Neural progenitor cell (in vitro differentiated cells): ENCODE measurements around the gene PTGDR. TPM values are rescaled to one million over a fixed set of nuclear protein-coding genes. Genes with fewer than 3 reads are reported as not detected.

Source experiments
- DNase-seq: peaks from one replicate; pipeline ENCODE4 v3.0.0-alpha.2; 2016; ENCODE audit warnings: low spot score
- H2AFZ ChIP-seq: fragments of 200-600 bp; sonication (generic); replicated peaks from 2 replicates; pipeline ENCODE4 v1.6.1; 2016; ENCODE audit warnings: antibody characterized with exemption
- H3F3A ChIP-seq: fragments of 200-600 bp; sonication (generic); 2 replicates; pipeline ENCODE4 v1.6.1; 2016; ENCODE audit warnings: antibody characterized with exemption, low read depth
- H3K27ac ChIP-seq: fragments of 200-600 bp; sonication (generic); 2 replicates; pipeline ENCODE4 v1.5.1; 2016; ENCODE audit warnings: mild to moderate bottlenecking
- H3K27me3 ChIP-seq: fragments of 200-600 bp; sonication (generic); 2 replicates; pipeline ENCODE4 v1.6.1; 2016; ENCODE audit warnings: mild to moderate bottlenecking, moderate library complexity
- H3K36me3 ChIP-seq: fragments of 200-600 bp; sonication (generic); 2 replicates; pipeline ENCODE4 v1.5.1; 2016
- H3K4me1 ChIP-seq: fragments of 200-600 bp; sonication (generic); 2 replicates; pipeline ENCODE4 v1.6.1; 2016; ENCODE audit warnings: mixed run types
- H3K4me2 ChIP-seq: fragments of 200-600 bp; sonication (generic); 2 replicates; pipeline ENCODE4 v1.6.1; 2016
- H3K4me3 ChIP-seq: fragments of 200-600 bp; sonication (generic); 2 replicates; pipeline ENCODE4 v1.5.1; 2016
- H3K79me2 ChIP-seq: fragments of 200-600 bp; sonication (generic); 2 replicates; pipeline ENCODE4 v1.6.1; 2016; ENCODE audit warnings: low read depth
- H3K9ac ChIP-seq: fragments of 200-600 bp; sonication (generic); 2 replicates; pipeline ENCODE4 v1.6.1; 2016
- H3K9me3 ChIP-seq: fragments of 200-600 bp; sonication (generic); 2 replicates; pipeline ENCODE4 v1.5.1; 2016; ENCODE audit warnings: low read depth
- H4K20me1 ChIP-seq: fragments of 200-600 bp; sonication (generic); 2 replicates; pipeline ENCODE4 v1.6.1; 2016; ENCODE audit warnings: low read depth
- H3K27ac Mint-ChIP-seq: 3 replicates; pipeline ENCODE4 v1.8.0; 2021; ENCODE audit warnings: mixed read lengths
- H3K27me3 Mint-ChIP-seq: 2 replicates; pipeline ENCODE4 v1.8.0; 2022; ENCODE audit warnings: low read depth, mild to moderate bottlenecking, inconsistent platforms, moderate library complexity, mixed read lengths; ENCODE audit not compliant: insufficient read depth
- H3K36me3 Mint-ChIP-seq: 3 replicates; pipeline ENCODE4 v1.8.0; 2021; ENCODE audit warnings: mixed read lengths
- H3K4me1 Mint-ChIP-seq: 3 replicates; pipeline ENCODE4 v1.8.0; 2021; ENCODE audit warnings: mixed read lengths
- H3K4me3 Mint-ChIP-seq: 3 replicates; pipeline ENCODE4 v1.8.0; 2021; ENCODE audit warnings: mild to moderate bottlenecking, moderate library complexity, mixed read lengths
- H3K9me3 Mint-ChIP-seq: 3 replicates; pipeline ENCODE4 v1.8.0; 2020; ENCODE audit warnings: mixed read lengths
- EZH2 ChIP-seq: fragments of 200-600 bp; sonication (generic); IDR thresholded peaks from 2 replicates; pipeline ENCODE4 v1.6.1; 2017; ENCODE audit warnings: antibody characterized with exemption, mild to moderate bottlenecking, moderate library complexity
- EZH2phosphoT487 ChIP-seq: fragments of 200-600 bp; sonication (generic); IDR thresholded peaks from 2 replicates; pipeline ENCODE4 v1.6.1; 2017; ENCODE audit warnings: antibody characterized with exemption
- total RNA-seq: library from RNA; depleted of rRNA; stranded (reverse); fragments of >200 nt; gene quantifications from 2 replicates; pipeline ENCODE4 v1.2.3, GENCODE V29; 2015; ENCODE audit warnings: low replicate concordance
- TF ChIP-seq, protein P1 (sequence below): fragments of 200-600 bp; sonication (generic); IDR thresholded peaks from 2 replicates; pipeline ENCODE4 v1.5.1; 2017; ENCODE audit warnings: antibody characterized with exemption, mild to moderate bottlenecking

The PTGDR gene
- total RNA-seq, 1 donor from 2014 or later = 0.58 TPM

DNA sequence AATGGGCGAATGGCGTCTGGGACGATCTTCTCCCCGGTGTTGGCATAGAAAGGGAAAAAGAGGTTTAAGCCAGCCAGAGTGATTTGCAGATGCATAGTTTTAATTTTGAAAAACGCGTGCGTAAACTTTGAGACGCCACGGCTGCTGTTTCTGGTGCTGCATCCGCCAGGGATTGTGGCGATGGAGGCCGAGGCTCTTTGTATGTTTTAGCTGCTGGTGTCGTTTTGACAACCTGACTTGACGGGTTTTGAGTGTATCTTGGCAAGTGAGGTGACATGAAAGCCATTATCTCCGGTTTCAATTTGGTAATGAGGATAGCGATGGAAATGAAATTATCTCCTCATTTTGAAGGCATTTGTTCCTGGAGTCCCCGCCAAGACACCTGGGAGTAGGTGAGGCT, 1.6 kb downstream of the PTGDR start:
- peaks cover 11% of the 10 kb centered on the region for H3K4me1 Mint-ChIP-seq
- H3K4me3 ChIP-seq = peak overlapping the region; percentile 63
- no peaks in the 10 kb centered on the region for H3K36me3 Mint-ChIP-seq
- no peaks in the 10 kb centered on the region for H3F3A ChIP-seq
- no peak for DNase-seq
- H3K79me2 ChIP-seq = no peaks in the 10 kb centered on the region
- H4K20me1 ChIP-seq = no peaks in the 10 kb centered on the region
- TF ChIP-seq EZH2 (no peak), EZH2phosphoT487 (no peak)
- TF ChIP-seq, protein P1, sequence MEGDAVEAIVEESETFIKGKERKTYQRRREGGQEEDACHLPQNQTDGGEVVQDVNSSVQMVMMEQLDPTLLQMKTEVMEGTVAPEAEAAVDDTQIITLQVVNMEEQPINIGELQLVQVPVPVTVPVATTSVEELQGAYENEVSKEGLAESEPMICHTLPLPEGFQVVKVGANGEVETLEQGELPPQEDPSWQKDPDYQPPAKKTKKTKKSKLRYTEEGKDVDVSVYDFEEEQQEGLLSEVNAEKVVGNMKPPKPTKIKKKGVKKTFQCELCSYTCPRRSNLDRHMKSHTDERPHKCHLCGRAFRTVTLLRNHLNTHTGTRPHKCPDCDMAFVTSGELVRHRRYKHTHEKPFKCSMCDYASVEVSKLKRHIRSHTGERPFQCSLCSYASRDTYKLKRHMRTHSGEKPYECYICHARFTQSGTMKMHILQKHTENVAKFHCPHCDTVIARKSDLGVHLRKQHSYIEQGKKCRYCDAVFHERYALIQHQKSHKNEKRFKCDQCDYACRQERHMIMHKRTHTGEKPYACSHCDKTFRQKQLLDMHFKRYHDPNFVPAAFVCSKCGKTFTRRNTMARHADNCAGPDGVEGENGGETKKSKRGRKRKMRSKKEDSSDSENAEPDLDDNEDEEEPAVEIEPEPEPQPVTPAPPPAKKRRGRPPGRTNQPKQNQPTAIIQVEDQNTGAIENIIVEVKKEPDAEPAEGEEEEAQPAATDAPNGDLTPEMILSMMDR = no peak
- H3K27me3 Mint-ChIP-seq = peaks cover 47% of the 10 kb centered on the region
- peak overlapping the region; percentile 94 for H3K4me2 ChIP-seq
- H3K36me3 ChIP-seq = no peaks in the 10 kb centered on the region
- no peaks in the 10 kb centered on the region for H3K4me1 ChIP-seq
- peak overlapping the region; percentile 83 for H3K4me3 Mint-ChIP-seq
- no peak overlapping the region for H3K27ac ChIP-seq
- H3K9me3 ChIP-seq = no peaks in the 10 kb centered on the region
- H3K27me3 ChIP-seq = peaks cover 63% of the 10 kb centered on the region
- H2AFZ ChIP-seq = no peak overlapping the region
- H3K9me3 Mint-ChIP-seq = peaks cover 2% of the 10 kb centered on the region
- no peak overlapping the region for H3K9ac ChIP-seq
- no peak overlapping the region for H3K27ac Mint-ChIP-seq

DNA sequence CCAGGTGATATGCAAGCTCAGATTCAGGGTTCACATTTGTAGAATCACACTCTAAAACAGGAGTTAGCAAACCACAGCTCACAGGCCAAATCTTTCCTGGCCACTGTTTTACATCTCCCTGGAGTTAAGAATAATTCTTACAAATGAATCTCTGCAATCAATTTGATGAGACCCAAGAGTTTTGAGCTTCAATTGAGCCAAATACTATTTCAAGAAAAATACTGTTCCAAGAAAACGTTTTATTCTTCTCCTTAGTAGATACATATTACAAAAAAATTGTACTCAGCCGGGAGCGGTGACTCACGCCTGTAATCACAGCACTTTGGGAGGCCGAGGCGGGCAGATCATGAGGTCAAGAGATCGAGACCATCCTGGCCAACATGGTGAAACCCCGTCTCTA, 2.5 kb downstream of the PTGDR start:
- Histone ChIP-seq H3F3A (no peaks in the 10 kb centered on the region), H3K4me3 (no peak overlapping the region), H3K4me2 (no peak overlapping the region), H4K20me1 (no peaks in the 10 kb centered on the region), H3K27me3 (peaks cover 62% of the 10 kb centered on the region), H3K36me3 (no peaks in the 10 kb centered on the region), H3K9me3 (no peaks in the 10 kb centered on the region), H2AFZ (no peak overlapping the region), H3K4me1 (no peaks in the 10 kb centered on the region), H3K79me2 (no peaks in the 10 kb centered on the region), H3K9ac (no peak overlapping the region), H3K27ac (no peak overlapping the region)
- H3K27me3 Mint-ChIP-seq = peaks cover 44% of the 10 kb centered on the region
- H3K9me3 Mint-ChIP-seq = peaks cover 2% of the 10 kb centered on the region
- DNase-seq = no peak
- TF ChIP-seq EZH2 (no peak), EZH2phosphoT487 (no peak)
- TF ChIP-seq, protein P1 = no peak
- H3K36me3 Mint-ChIP-seq = no peaks in the 10 kb centered on the region
- no peak overlapping the region for H3K4me3 Mint-ChIP-seq
- H3K4me1 Mint-ChIP-seq = peaks cover 11% of the 10 kb centered on the region
- H3K27ac Mint-ChIP-seq = no peak overlapping the region

DNA sequence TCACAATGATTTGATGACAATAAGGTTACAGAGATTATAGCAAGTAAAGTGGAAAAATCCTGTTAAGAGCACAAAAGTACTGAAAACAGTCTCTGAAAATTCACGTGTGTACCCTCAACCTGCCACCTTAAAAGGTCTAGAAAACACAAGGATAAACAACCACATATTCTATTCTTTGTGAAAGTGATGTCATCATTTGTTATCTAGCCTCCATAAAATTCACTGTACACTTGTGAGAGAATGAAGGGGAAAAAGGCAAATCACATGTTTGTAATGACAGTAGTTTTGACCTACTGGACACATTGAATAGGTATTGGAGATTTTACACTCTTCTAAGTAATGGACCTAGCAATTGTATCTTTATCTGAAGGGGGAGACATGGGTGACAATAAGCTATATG, 4.0 kb downstream of the PTGDR start:
- H3K36me3 Mint-ChIP-seq = no peaks in the 10 kb centered on the region
- Histone ChIP-seq H4K20me1 (no peaks in the 10 kb centered on the region), H3K9ac (no peak overlapping the region), H3K4me3 (no peak overlapping the region), H2AFZ (no peak overlapping the region), H3K4me1 (no peaks in the 10 kb centered on the region), H3K79me2 (no peaks in the 10 kb centered on the region), H3K27ac (no peak overlapping the region), H3F3A (no peaks in the 10 kb centered on the region), H3K4me2 (no peak overlapping the region), H3K9me3 (no peaks in the 10 kb centered on the region), H3K27me3 (peaks cover 47% of the 10 kb centered on the region), H3K36me3 (no peaks in the 10 kb centered on the region)
- DNase-seq = no peak
- no peak overlapping the region for H3K27ac Mint-ChIP-seq
- TF ChIP-seq, protein P1 = no peak
- TF ChIP-seq EZH2 (no peak), EZH2phosphoT487 (no peak)
- H3K9me3 Mint-ChIP-seq = peaks cover 2% of the 10 kb centered on the region
- H3K27me3 Mint-ChIP-seq = peaks cover 36% of the 10 kb centered on the region
- H3K4me1 Mint-ChIP-seq = peaks cover 11% of the 10 kb centered on the region
- H3K4me3 Mint-ChIP-seq = no peak overlapping the region
